Inflammatory macrophage treated with lipopolysaccharide for 1 hour (primary cell): ENCODE data around the gene LINC00305.

Source experiments
- DNase-seq, 2 donors: peaks; one replicate each; pipeline ENCODE4 v3.0.0-alpha.2; 2020 to 2022

The LINC00305 gene

DNA sequence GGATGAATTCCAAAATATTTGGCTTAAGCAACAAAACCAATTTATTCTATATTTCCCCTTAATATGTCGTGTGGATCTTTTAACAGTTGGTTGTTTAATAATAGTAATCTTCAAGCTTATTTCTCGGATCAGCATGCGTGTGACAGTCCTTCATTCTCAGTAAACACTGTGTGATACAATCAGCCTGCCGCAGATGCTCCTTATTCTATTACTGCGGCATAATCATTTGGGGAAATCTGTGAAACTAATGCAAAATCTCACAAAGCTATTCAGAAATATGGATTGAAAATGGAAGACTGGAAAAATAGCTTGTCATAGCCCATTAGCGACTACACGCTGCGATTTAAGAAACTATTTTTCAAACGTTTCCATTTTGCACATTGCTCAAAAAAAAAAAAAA is 36.9 kb downstream of the LINC00305 start:
- DNase-seq = no peak

DNA sequence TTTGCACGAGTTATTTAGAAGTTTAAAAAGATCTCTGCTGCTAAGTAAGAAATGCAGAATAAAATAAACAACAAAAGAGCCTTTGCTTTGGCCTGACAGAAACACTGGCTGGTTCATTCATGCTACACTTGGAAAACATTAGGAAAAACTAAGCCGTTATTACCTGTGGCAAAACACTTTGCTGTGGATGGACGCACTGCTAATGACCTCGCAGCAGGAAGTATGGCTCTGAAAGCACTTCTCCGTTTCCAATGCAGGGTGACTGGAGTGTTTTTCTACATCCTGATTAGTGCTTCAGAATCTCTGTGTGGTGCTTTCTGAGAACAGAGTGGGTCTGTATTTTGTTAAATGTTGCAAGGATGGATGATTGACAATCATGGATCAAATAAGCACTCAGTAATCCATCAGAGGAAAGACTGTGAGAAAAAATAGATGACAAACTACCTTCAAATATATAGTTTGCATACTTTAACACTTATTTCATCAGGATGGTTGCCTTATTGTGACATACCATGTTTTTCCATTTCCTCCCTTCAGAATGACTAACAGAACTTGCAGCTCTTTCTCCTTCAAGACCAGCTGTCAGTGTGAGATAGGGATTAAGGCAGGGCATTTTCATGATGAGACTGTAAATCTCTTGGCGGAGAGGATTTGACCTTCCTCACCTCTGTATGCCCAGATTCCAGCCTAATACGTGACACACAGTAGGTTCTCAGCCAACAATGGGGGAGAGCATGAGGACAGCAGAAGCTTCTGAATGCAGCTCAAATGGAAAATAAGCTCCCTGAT is 38.0 kb downstream of the LINC00305 start:
- peak in 1 of 2 donors; percentile 5 for DNase-seq

DNA sequence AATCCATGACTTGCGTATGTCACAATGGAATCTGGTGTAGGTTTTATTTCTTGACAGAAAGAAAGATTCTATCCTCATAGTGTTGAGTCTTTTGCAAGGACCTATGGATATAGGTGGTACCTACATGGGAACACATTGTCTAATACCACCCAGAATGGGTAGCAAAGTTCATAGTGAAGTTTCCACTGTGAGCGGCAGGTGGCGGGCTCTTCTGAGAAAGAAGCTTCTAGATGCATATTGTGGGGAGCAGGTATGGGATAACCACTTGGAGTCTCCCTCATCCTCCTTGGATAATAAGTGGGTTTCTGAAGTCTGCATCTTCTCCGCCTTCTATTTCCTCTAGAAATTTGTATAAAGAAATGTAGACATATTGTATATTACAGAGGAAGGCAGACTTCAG is 44.9 kb downstream of the LINC00305 start:
- DNase-seq = no peak

DNA sequence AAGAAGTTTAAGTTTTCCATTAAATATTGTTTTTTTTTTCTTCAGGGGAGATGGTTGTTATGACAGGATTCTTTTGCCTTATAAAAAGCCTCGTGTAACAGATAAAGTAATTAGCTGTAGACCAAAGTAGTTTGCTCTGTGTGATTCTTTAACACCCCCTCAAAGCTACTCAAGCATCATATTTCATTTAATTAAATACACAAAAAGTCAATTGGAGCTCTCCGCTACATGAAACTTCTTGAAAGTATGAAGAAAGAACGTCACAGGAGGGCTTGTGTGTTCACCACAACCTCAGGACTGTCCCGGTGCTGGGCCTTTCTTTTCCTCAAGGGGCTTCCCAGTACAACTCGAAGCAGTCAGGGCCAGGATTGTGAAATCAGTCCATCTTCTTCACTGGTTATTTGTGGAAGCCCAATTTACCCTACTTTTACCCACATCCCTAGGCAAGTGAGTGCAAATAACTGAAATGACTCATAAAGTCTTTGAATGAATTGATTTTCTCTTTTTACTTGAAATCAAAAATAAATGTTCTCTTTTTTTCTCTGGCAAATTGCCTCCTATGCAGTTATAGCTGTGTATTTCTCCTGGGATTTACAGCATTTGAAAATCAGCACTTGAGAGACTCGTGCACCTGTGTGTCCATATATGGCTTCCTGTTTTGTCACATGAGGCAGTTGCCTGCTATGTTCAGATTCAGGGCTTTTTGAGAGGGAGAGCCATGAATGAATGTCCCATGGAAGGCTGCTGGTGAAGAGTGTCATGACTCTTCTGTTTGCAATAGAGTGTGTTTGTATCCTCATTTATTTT is 48.6 kb downstream of the LINC00305 start:
- DNase-seq = no peak

GRCh38 chr18:64099244-64099643 is 49.6 kb downstream of the LINC00305 start:
- no peak for DNase-seq

DNA sequence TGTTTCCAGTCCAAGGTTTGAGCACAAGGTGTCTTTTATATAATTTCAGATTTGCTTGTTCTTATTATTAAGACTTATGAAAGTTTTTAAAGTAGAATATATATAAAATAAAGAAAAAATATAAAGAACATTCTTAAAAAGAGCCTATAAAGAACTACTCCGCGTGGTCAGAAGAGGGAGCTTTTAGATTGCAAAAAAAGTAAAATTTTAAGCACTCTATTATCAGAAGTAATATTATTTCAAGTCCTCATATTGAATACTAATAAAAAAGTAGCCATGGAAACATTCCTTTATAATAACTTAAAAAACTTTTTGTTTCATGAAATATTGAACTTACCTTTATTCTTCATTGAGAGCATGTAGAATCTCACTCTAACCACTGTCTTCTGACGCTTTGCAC is 51.4 kb downstream of the LINC00305 start:
- peak in 1 of 2 donors; percentile 3 for DNase-seq

DNA sequence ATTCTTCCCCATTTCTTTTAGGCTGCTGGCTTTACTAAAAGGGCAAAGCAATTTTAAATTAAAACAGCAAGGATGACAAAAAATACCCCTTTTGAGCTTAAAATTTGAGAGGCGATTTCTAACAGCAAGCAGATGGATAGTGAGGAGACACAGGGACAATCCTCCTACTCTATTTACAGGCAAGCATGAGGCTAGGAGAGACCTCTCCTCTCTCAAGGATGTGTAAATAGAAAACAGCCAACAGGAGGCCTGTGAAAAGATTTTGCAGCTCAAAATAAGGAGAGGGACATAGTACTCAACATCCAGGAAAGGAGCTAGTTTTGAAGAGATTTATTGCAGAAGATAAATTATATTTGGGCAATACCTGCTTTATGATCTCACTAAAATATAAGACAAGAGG is 53.8 kb downstream of the LINC00305 start:
- DNase-seq = no peak

DNA sequence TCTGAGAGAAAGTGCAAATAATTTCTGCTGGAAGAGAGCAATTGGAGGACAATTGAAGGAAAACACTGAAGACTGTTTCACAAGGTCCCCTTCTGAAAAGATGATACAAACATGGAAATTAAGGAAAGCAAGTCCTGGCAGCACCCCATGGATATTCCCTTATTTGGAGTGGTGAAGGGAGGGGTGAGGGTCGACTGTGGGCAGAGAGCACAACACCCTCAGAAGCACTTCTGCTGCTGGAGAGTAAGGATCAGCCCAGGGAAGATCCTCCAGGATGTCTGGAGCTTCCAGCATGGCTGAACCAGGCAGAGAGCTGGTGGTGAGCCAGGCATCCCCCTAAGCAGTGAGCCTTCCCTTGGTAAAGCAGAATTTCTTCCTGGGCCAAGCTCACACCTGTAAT is 54.7 kb downstream of the LINC00305 start:
- no peak for DNase-seq

GRCh38 chr18:64091526-64091925 is 57.4 kb downstream of the LINC00305 start:
- DNase-seq = no peak

DNA sequence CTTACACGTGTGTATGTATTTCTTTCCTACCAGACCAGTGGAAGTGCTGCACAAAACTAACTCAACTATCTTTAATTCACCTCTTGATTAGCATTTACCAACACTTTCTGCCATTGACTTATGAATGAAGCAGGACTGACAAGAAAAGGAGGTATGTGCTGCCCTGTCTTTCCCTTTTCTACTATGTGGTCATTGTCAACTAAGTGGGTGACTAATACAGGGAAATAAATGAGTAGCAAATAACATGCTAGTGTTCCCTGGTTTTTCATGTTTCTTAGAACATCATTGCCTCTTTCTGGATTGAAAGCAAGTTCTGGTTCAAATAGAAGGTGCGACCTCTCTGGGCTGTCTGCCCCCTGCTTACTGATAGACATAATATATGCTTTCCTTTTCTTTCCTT is 58.0 kb downstream of the LINC00305 start:
- no peak for DNase-seq

DNA sequence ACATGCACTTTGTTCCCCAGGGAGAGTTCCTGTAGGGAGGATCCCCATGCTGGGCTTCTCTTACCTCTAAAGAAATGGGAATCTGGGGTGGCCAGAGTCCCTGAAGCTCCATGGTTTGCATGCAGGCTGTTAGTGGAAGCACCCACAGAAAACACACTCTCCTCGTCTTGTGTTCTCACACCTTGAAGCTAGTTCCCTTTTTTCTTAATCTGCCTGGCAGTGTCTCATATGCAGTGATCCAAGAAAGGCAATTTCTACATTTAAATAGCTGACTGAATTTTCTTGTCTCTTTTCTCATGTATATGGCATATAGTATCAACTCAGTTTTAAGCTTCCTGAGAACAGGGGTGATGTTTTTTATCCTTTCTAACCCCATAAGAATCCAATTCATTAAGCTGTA is 65.0 kb downstream of the LINC00305 start:
- no peak for DNase-seq

DNA sequence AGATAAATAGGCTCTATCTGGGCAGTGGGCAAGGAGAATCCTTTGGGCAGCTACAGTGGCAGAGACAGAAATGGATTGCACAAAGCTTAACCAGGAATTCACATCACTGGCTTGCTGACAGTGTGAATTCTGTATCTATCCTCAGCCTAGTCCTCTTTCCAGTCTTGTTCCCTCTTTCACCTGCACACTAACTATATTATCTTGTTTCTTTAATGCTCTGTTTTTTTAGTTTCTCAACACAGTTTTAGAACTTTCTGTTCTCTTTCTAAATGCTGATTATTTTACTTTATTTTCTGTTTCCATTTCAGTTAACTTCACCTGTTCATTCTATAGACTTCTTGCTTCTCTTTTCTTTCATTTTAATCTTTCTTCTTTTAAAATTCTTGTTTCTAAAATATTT is 66.4 kb downstream of the LINC00305 start:
- no peak for DNase-seq

DNA sequence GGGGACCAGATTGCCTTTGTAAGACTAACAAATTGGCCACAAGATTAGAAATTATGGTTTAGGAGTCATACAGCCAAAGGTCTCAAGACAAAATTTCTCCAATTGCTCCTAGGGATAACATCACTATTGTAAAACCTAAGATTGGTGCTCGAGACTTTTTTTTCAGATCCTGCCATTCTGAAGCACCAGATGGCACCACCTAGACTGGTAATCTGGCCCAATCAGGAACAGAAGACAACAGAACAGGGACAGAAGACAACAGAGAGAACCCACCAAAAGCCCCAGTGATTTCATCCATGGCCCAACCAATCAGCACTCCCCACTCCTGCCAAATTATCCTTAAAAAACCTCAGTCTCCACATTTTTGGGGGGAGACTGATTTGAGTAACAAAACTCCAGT is 66.8 kb downstream of the LINC00305 start:
- DNase-seq = no peak

DNA sequence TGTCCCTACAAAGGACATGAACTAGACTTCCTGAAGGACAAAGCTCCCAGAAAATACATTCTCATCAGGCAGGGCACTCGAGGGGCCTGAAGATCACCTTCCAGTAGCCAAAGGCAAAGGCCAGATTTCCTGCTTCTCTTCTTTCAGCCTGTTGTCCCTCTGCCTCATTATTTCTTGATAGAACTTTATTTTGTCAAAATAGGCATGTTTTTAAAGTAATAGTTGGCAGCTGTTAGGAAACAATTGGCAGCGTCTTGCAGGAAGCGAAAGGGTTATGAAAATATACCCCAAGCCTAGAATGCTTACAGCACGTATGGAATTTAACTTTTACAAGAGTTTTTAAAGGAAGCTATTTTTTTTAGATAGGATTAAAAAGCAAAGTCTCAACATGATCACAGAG is 74.9 kb downstream of the LINC00305 start:
- DNase-seq = no peak

DNA sequence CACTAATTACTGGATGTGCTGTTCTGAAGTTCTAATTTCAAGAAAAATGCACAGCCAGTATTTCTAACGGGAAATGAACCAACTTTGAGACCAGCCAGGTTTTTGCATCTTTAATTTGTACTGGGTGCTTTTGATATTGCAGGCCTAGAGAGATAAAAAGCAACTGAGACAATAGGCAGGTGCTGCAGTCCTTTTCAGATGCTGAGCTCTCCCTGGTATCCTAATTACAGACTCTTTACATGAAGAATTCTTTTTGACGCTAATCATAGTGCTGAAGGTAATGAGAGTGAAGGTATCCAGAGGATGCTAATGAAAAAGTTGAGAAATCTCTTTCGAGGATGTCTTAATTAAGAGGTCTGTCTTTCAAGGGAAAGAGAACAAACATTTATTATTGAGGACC is 93.9 kb downstream of the LINC00305 start:
- no peak for DNase-seq

DNA sequence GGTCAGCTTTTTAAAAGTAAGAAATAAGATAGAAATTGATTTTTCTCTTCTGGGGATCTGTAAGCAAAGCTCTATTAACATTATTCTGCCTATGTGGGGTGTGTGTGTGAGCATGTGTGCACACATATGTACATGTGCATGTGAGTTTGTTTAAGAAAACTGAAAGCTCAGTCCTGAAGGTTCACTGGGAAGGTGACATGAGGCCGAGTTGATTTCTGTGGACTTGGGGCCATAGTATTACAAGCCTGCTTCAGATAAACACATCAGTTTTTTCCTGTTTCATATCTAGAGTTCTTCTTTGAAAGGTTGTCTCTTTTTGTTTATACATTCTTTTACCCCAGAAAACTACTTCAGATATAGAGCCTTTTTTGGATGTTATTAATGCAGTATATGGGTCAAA is 95.6 kb downstream of the LINC00305 start:
- DNase-seq = no peak

- no peak for DNase-seq
These were observed 96.1 kb downstream of the LINC00305 start for GRCh38 chr18:64052772-64053171.

DNA sequence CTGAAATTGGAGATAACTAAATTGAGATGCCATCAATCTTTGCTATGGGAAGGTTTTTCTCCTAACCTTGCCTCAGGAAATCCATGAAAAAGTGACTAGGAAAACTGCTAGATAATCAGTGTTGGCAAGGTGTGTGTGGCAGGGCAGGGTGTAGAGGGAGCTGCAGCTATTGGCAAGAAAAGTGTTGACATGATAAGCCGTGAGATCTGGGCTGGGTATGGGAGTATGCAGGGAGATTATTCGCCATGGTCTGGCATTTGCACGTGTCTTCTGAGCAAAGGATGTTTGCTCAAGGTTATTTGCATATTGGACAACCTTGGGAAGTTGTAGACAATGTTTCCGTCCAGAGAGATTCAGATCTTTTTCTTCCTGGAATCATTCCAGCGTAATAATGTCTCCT is 104.3 kb downstream of the LINC00305 start:
- DNase-seq = no peak

DNA sequence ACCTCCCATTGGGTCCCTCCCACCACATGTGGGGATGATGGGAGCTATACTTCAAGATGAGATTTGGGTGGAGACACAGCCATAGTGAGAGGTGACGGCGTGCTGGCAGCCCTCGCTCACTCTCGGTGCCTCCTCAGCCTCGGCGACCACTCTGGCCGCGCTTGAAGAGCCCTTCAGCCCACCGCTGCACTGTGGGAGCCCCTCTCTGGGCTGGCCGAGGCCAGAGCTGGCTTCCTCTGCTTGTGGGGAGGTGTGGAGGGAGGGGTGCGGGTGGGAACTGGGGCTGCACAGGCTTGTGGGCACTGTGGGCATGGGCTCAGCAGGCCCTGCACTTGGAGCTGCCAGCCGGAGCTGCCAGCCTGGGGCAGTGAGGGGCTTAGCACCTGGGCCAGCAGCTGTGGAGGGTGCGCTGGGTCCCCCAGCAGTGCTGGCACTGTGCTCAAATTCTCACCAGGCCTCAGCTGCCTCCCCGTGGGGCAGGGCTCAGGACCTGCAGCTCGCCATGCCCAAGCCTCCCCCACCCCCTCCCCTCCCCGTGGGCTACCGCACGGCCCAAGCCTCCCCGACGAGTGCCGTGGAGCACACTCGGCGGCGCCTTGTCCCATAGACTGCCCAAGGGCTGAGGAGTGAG is 106.0 kb downstream of the LINC00305 start:
- no peak for DNase-seq

GRCh38 chr18:64037812-64038414 is 111.0 kb downstream of the LINC00305 start:
- DNase-seq = peak in 1 of 2 donors; percentile 69

DNA sequence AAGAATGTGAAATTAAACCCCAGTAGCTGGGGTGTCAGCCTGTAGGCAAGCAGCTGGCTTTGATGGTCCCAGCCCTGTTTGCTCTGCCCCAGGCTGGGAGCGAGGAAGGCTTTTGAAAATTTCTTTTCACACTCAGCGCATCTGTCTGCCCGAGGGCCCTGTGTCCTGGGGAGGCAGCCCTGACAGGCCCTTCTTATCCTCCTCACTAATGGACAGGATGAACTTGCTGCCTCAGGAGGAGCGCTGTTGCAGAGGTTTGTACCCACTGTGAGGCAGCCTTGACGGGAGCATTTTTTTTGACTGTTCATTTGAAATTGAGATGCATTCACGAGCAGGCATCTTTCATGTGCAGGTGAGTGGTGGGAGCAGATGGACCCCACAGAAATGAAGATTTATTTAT is 116.6 kb downstream of the LINC00305 start:
- DNase-seq = no peak

DNA sequence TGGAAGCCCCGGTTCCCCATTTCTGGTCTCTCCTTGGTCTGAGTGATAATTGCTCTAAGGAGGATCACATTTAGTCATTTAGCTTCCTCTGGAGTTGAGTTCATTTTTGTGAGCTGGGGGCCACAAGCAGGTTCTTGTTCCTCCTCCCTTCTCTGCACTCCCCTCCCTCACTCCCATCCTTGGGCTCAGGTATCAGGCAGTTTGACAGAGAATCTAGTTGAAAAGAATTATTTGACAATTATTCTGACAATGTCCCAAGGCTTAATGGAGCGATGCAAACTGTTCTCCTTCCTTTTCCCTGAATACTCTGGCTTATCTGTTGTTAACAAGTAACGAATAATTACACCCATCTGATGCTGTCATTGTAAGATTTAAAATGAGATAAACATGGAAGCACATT is 117.5 kb downstream of the LINC00305 start:
- DNase-seq = no peak
